Esophagus squamous epithelium (tissue), 5 donors: ENCODE measurements around the gene PDPK1. TPM values are rescaled to one million over a fixed set of nuclear protein-coding genes. Genes with fewer than 3 reads are reported as not detected.
"Not testable (repeated sequence)": the region's sequence is repeated elsewhere in the genome, so short reads cannot be mapped to it uniquely, and the experiment has no call there.

ENCODE experiments used
- DNase-seq: peaks from one replicate; lab custom pipeline; 2025; lab: John Stamatoyannopoulos, UW
- H3K27ac ChIP-seq, 4 donors: fragments of 200-600 bp; sonication (generic); one replicate each; pipeline ENCODE4 v1.5.1; 2016 to 2019; ENCODE audit warnings: mild to moderate bottlenecking in 1 of 4
- H3K27me3 ChIP-seq, 4 donors: fragments of 200-600 bp; sonication (generic); 1 replicate in 3 of 4; 2 replicates in 1 of 4; pipeline versions ENCODE4 v1.5.1 to v1.6.0; 2017 to 2021; ENCODE audit warnings: antibody characterized with exemption in 1 of 4
- H3K36me3 ChIP-seq, 3 donors: fragments of 200-600 bp; sonication (generic); one replicate each; pipeline ENCODE4 v1.5.1; 2016 to 2019
- H3K4me1 ChIP-seq, 3 donors: fragments of 200-600 bp; sonication (generic); one replicate each; pipeline ENCODE4 v1.5.1; 2017 to 2019
- H3K4me3 ChIP-seq, 4 donors: fragments of 200-600 bp; sonication (generic); 1 replicate in 3 of 4; 2 replicates in 1 of 4; pipeline ENCODE4 v1.5.1; 2016 to 2019; ENCODE audit warnings: mild to moderate bottlenecking in 2 of 4, moderate library complexity in 1 of 4
- H3K9me3 ChIP-seq, 3 donors: fragments of 200-600 bp; sonication (generic); one replicate each; pipeline ENCODE4 v1.5.1; 2016 to 2019
- CTCF ChIP-seq, 6 experiments: fragments of 450-650 bp in 4 of 6; fragments of 200-600 bp in 2 of 6; sonication (generic) in 2 of 6; IDR thresholded peaks; one replicate each; pipeline ENCODE4 v1.5.1; 2016 to 2019; ENCODE audit warnings: antibody characterized with exemption in 6 of 6, mild to moderate bottlenecking in 4 of 6, moderate library complexity in 4 of 6
- WGBS, 2 donors: methylation state at CpG; one replicate each; pipeline ENCODE4 v1.1.5; 2018; 5-methylcytosine and 5-hydroxymethylcytosine counted together
- intact Hi-C: fragments of 100-400 bp; cut with DNase I; formaldehyde crosslinking; loops from one replicate; pipeline ENCODE4 v1.15.0; 2022
- total RNA-seq, 4 donors: library from RNA; depleted of rRNA; stranded (reverse); fragments of >200 nt; gene quantifications; one replicate each; pipeline ENCODE4 v1.1.0, GENCODE V29; 2016
- donor health status: DM: yes; HTN: yes; CAD: no.

The PDPK1 gene
- total RNA-seq, 4 donors from 2014 or later: 18.3 to 28.2 (median 23.3) TPM

DNA sequence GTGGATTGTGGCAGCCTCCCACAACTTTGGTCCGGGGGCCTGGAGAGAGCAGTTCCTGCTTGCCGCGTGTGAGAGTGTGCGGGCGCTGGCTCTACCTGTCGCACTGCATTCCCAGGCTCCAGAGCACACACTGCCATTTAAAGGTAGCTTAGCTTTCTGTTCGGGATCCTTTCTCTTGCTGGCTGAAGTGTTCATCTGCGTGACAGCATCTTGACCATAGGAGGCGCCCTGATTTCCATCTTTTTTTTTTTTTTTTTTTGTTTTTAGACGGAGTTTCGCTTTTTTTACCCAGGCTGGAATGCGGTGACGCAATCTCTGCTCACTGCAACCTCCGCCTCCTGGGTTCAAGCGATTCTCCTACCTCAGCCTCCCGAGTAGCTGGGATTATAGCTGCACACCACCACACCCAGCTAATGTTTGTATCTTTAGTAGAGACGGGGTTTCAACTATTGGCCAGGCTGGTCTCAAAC is 13.6 kb downstream of the PDPK1 start:
- H3K36me3 ChIP-seq, intact Hi-C loops, H3K27ac ChIP-seq, H3K4me1 ChIP-seq, H3K9me3 ChIP-seq, H3K4me3 ChIP-seq, H3K27me3 ChIP-seq, DNase-seq: not testable (repeated sequence)
- WGBS, 2 donors: 39 to 58% methylated on average over 11 to 16 of the region's 17 CpGs
- TF ChIP-seq CTCF (IDR thresholded peaks at IDR 0.05): peak in 1 of 6 experiments; percentile 12

GRCh38 chr16:2554709-2555425 is 17.0 kb downstream of the PDPK1 start:
- DNase-seq, H3K27ac ChIP-seq, H3K36me3 ChIP-seq, H3K9me3 ChIP-seq, intact Hi-C loops, H3K27me3 ChIP-seq, H3K4me1 ChIP-seq, H3K4me3 ChIP-seq: not testable (repeated sequence)
- no CpG with 5 or more reads among the region's 13 CpGs for WGBS, 2 donors

DNA sequence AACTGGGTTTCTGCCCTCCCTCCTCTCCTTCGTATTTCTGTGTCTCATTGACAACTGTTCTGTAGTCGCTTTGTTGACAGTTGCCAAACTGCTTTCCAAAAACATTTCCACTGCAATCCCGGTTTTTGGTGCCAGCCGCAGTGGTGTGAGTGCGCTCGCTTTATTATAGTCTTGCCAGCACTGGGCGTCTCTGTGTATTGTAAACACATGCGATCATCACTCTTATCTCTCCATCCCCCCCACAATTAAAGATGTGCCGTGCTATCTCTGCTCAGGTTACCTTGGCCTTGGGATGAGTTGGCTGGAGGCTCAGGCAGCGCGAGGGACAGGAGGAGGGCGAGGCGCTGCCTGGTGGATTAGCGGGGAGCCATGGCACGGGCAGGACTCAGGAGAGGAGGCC is 19.3 kb downstream of the PDPK1 start:
- no CpG with 5 or more reads among the region's 15 CpGs for WGBS, 2 donors
- H3K4me3 ChIP-seq, DNase-seq, intact Hi-C loops, H3K36me3 ChIP-seq, H3K4me1 ChIP-seq, H3K27ac ChIP-seq, H3K27me3 ChIP-seq, H3K9me3 ChIP-seq: not testable (repeated sequence)

GRCh38 chr16:2560131-2560797 is 22.4 kb downstream of the PDPK1 start:
- H3K27me3 ChIP-seq, H3K27ac ChIP-seq, H3K4me3 ChIP-seq, intact Hi-C loops, H3K9me3 ChIP-seq, H3K36me3 ChIP-seq, H3K4me1 ChIP-seq, DNase-seq: not testable (repeated sequence)
- WGBS, 2 donors: 71 to 75% methylated on average over 5 to 7 of the region's 17 CpGs

DNA sequence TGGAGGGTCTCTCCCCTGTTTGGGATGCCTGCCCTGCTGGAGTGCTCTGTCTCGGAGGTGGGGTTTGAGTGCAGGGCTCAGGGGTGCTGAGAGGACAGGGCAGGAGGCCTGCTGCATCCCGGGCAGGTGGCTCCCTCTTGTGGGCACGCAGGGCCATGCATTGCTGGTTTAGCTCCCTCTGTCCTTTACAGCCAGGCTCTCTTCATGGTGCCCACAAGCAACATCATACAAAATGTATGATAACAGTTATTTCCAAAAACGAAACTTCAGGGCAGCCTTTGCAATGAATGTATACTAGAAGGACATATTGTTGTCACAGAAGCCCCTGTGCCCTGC is 22.9 kb downstream of the PDPK1 start:
- H3K9me3 ChIP-seq, H3K27me3 ChIP-seq, H3K4me1 ChIP-seq, intact Hi-C loops, H3K27ac ChIP-seq, DNase-seq, H3K4me3 ChIP-seq, H3K36me3 ChIP-seq: not testable (repeated sequence)
- WGBS, 2 donors: no CpG with 5 or more reads among the region's 4 CpGs
- peak in 1 of 6 experiments; percentile 40 for TF ChIP-seq CTCF (IDR thresholded peaks at IDR 0.05)

- intact Hi-C loops, H3K36me3 ChIP-seq, H3K27me3 ChIP-seq, H3K9me3 ChIP-seq, H3K4me3 ChIP-seq, H3K27ac ChIP-seq, H3K4me1 ChIP-seq, DNase-seq: not testable (repeated sequence)
- no CpG with 5 or more reads among the region's 6 CpGs for WGBS, 2 donors
Observed at GRCh38 chr16:2567506-2567905, 29.7 kb downstream of the PDPK1 start.

- H3K4me3 ChIP-seq, H3K4me1 ChIP-seq, H3K9me3 ChIP-seq, DNase-seq, H3K27ac ChIP-seq, H3K27me3 ChIP-seq, H3K36me3 ChIP-seq, intact Hi-C loops: not testable (repeated sequence)
- no CpG with 5 or more reads among the region's 11 CpGs for WGBS, 2 donors
Observed at GRCh38 chr16:2568573-2568972, 30.8 kb downstream of the PDPK1 start.

DNA sequence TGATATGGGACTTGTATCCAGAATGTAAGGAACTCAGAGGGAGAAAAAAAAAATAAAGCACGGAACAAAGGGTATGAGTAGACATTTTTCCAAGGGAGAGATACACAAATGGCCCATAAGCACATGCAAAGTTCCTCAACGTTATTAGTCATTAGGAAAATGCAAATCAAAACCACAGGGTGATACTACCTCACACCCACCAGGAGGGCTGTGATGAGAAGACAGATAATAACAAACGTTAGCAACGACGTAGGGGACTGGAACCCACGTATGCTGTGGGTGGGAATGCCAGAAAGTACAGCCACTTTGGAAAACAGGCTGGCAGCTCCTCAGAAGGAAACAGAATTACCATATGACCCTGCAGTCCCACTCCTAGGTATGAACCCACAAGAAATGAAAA is 34.9 kb downstream of the PDPK1 start:
- H3K36me3 ChIP-seq: peaks cover 0 to 11% (median 0%) of the 10 kb centered on the region in 3 donors
- DNase-seq, H3K4me3 ChIP-seq, H3K27me3 ChIP-seq, H3K4me1 ChIP-seq, H3K9me3 ChIP-seq, H3K27ac ChIP-seq, intact Hi-C loops: not testable (repeated sequence)
- no CpG with 5 or more reads among the region's 6 CpGs for WGBS, 2 donors

DNA sequence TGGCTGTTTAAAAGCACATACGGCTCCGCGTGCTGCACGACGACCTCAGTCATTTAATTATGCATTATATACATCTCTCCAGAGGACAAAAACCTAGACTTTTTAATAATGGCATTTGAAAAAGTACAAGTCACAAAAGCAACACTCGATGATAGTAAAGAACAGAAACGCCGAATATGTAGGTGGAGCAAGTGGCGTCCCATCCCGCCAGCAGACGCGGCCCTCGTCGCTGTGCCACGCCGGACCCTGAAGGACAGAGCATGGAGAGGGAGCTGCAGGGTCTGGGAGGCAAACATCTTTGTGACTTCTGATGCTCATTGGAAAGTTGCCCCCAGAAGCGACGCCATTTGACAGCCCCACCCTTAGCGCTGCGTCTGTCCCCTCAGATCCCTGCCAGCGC is 38.0 kb downstream of the PDPK1 start:
- DNase-seq, H3K27me3 ChIP-seq, H3K4me1 ChIP-seq, H3K4me3 ChIP-seq, H3K9me3 ChIP-seq, H3K27ac ChIP-seq, intact Hi-C loops: not testable (repeated sequence)
- WGBS, 2 donors: 87 to 90% methylated on average over 2 to 3 of the region's 21 CpGs
- peaks cover 0 to 12% (median 0%) of the 10 kb centered on the region in 3 donors for H3K36me3 ChIP-seq

DNA sequence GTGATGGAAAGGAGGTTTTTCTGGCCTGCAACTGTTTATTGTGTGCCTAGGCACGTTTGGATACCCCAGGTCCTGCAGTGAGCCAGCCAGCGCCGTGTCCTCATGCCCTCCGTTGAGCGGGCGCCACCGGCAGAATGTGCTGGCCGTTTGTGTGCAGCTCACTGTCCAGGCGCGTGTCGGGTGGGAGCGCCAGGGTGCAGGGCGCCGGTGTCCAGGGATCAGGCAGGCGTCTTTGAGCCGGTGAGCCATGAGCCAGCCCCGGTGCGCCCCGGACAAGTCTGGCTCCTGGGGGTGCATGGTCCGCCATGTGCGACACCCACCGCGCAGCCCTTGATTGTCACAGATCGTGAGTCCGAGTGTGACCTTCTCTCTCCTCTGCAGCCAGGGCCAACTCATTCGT is 39.2 kb downstream of the PDPK1 start:
- H3K27ac ChIP-seq, H3K27me3 ChIP-seq, intact Hi-C loops, DNase-seq, H3K4me3 ChIP-seq, H3K4me1 ChIP-seq, H3K9me3 ChIP-seq: not testable (repeated sequence)
- peaks cover 0 to 12% (median 0%) of the 10 kb centered on the region in 3 donors for H3K36me3 ChIP-seq
- no CpG with 5 or more reads among the region's 26 CpGs for WGBS, 2 donors

- WGBS, 2 donors: no CpG with 5 or more reads among the region's 12 CpGs
- H3K27me3 ChIP-seq, H3K9me3 ChIP-seq, H3K4me1 ChIP-seq, DNase-seq, H3K4me3 ChIP-seq, H3K27ac ChIP-seq, intact Hi-C loops: not testable (repeated sequence)
- peaks cover 0 to 12% (median 0%) of the 10 kb centered on the region in 3 donors for H3K36me3 ChIP-seq
Observed at GRCh38 chr16:2578905-2579304, 41.1 kb downstream of the PDPK1 start.
